Dermis microvascular lymphatic vessel endothelial cell (primary cell): ENCODE results near the gene GPHA2. TPM values are rescaled to one million over a fixed set of nuclear protein-coding genes. Genes with fewer than 3 reads are reported as not detected.
A peak's percentile ranks its signal among the peaks of the same experiment; 100 is the strongest.

Experiments
- DNase-seq, 2 donors: peaks; one replicate each; pipeline versions ENCODE4 v3.0.0 to v3.0.0-alpha.2; 2010; ENCODE audit warnings: low read depth in 2 of 2
- total RNA-seq: library from RNA; depleted of rRNA; stranded (reverse); fragments of >200 nt; gene quantifications from 2 replicates; pipeline ENCODE4 v1.2.1, GENCODE V29; 2014

Gene GPHA2
- total RNA-seq, 1 donor from 2014 or later, result not detected

- DNase-seq, result no peak
These were observed 25.1 kb downstream of the GPHA2 start for GRCh38 chr11:64910451-64911093.

GRCh38 chr11:64909653-64910343 is 25.9 kb downstream of the GPHA2 start:
- DNase-seq, result no peak

DNA sequence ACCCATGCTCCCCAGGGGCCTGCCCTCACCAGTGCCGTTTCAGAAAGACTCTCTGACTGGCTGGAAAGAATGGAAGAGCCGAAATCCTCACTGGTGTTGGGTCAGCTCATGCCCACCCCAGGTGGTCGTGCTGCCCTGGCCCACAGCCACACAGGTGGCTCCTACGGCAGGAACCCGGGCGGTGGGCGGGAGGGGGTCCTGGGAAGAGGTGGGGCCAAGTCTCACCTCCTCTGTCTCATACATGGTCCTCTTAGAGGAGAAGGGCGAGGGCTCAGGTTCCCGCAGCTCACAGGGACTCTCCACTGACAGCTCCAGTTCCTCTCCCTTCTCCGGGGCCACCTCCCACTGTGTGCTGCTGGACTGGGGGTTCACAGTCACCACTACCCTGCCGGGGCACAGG is 26.9 kb downstream of the GPHA2 start:
- no peak for DNase-seq

DNA sequence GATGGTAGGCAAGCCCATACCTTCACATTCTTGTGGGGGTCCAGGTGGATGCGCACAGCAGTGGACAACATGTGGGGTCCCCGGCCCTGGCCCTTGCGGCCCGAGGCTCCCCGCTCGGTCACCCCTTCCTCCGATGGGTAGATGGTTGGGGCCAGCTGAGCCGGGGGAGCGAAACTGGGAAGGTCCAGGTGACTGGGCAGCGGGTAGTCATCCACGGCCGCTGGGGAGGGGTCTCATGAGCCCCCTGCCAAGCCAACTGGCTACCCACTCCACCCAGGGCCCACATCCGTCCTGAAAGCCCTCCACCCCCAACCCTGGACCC is 29.4 kb downstream of the GPHA2 start:
- DNase-seq, result no peak

DNA sequence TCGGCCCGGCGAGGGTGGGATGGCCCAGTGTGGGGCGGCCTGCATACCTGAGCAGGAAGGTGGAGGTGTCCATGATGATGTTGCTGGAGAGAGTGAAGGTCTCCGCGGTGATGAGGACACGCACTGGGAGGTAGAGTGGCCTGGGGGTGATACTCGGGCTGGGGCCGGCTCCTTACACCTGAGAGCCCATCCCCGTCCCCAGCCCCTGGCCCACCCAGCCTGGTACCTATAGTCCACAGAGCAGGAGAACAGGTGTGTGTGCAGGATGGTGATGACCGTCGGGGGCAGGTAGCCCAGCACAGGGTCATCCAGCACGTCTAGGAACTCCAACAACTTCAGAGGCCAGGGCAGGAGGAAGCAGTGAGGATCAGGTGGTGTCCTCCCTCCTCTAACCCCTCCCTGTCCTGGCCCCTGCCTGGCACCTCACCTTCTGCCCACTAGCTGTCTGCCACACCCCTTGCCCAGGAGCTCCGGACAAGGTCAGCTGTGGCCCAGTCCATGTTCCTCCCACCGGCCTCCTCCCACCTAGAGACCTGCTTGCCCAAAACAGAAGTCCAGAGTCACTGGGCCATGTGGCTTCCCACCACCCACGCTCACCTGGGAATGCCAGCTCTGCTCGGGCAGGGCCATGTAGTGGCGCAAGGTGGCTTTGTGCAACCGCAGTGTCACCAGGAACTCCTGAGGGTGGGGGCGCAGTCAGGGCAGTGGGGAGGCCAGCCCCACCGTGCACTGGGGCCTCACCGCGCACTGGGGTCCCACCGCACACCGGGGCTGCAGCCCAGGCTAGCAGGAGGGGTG is 30.0 kb downstream of the GPHA2 start:
- no peak for DNase-seq

- no peak for DNase-seq
These were observed 32.3 kb downstream of the GPHA2 start for GRCh38 chr11:64903291-64903833.

GRCh38 chr11:64902102-64902900 is 33.4 kb downstream of the GPHA2 start:
- no peak for DNase-seq

DNA sequence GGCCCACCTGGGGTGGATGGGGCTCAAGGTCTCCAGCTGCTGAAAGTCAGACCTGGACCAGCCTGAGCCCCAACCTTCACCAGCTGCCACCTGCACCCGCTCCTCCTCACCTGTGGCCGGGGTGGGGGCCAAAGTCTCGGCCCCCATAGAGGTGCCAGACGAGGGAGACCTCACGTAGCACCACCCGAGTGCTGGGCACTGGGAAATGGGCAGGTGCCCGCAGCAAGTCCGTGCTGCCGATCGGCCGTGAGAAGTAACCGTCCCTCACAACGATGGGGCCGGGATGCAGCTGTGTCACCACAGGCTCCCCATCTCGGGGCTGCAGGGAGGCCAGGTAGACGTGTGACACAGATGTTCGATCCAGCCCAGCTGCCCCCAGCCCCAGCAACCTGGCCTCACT is 34.9 kb downstream of the GPHA2 start:
- no peak for DNase-seq

GRCh38 chr11:64900263-64900678 is 35.4 kb downstream of the GPHA2 start:
- peak in 1 of 2 donors; percentile 47 for DNase-seq

DNA sequence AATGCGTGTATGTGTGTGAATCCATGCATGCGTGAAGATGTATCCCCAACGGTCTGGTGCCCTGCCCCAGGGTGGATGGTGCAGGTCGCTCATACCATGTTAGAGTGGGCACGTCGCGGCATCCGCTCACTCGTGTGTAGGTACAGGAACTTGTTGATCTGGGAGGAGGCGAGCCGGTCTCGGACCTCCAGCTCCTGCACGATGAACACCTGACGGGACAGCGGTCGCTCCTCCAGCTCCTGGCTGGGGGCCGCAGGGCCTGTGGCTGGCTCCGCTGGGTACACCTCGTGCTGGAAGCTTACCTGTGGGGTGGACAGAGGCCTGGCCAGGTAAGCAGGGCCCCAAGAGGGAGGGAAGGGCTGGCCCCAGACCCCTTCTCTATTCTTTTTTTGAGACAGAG is 37.2 kb downstream of the GPHA2 start:
- DNase-seq, result no peak

DNA sequence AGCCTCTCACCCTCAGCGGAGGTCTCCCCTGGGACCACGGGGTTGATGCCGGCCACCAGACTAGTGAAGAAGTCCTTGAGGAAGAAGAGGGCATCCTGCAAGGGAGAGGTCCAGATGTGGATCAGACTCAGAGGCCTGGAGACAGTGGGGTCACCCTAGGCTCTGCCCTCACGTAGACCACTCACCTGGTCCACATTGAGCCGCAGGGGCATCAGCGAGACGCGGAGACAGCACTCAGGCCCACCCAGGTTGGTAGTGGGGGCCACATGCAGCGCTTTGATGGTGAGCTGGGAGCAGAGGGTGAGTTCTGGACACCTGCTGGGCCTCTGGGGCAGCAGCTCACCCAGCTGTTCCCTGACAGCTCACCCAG is 37.6 kb downstream of the GPHA2 start:
- no peak for DNase-seq

DNA sequence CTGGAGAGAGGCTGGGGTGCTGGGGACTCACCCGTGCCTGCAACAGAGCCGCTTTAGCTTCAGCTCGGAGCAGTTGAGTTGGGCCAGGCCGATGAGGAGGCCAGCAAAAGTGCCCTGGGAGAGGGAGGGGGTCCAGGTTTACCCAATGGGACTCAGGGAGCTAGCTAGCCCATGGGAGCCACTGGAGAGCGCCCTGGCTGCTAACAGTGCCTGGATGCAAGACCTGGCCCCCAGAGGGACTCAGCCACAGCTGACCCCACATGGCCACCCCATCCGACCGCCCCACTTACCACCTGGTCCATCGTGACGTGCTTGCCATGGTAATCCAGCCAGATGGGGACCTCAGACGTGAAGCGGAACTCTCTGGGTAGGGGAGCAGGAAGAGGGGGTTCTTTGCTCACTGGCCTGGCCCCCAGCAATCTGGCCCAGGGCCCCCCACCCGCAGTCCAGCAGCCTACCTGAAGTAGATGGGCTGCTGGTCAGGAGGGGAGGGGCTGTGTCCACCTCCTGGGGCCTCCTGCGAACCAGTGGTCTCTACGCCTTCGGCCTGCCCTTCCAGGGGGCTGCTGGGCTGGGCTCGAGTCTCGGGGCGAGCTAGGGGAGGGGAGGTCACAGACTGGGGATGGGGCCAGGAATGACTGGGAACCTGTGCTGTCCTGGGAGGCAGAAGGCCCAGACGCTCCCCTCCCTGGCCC is 38.2 kb downstream of the GPHA2 start:
- no peak for DNase-seq

- no peak for DNase-seq
These were observed 39.2 kb downstream of the GPHA2 start for GRCh38 chr11:64896448-64897022.

DNA sequence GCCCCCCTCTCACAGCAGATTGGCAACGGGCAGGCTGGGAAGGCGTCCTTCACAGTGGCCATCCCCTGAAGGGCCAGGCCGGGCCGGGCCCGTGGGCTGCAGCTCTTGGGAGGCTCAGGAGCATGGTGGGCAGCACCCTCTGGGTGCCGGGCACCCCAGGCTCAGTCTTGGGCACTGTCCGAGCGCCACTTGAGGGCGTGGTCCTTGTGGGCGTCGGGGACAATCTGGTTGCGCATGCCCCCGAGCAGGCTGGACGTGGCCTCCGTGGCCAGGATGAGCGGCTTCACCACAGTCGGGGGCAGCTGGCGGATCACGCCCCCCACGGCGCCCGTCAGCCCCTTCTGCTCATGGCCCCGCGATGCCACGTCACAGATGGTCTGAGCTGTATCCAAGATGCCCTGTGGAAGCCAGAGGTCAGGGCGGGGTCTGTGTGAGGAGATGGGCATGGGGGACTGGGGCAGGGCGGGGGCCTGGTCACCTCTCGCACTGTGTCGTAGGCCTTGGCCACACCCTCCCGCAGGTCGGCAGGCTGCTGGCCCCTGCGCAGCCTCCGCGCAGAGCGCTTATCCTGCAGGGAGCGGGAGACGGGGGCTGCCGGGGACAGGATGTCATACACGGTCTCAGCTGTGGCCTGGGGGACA is 40.8 kb downstream of the GPHA2 start:
- DNase-seq, result no peak

DNA sequence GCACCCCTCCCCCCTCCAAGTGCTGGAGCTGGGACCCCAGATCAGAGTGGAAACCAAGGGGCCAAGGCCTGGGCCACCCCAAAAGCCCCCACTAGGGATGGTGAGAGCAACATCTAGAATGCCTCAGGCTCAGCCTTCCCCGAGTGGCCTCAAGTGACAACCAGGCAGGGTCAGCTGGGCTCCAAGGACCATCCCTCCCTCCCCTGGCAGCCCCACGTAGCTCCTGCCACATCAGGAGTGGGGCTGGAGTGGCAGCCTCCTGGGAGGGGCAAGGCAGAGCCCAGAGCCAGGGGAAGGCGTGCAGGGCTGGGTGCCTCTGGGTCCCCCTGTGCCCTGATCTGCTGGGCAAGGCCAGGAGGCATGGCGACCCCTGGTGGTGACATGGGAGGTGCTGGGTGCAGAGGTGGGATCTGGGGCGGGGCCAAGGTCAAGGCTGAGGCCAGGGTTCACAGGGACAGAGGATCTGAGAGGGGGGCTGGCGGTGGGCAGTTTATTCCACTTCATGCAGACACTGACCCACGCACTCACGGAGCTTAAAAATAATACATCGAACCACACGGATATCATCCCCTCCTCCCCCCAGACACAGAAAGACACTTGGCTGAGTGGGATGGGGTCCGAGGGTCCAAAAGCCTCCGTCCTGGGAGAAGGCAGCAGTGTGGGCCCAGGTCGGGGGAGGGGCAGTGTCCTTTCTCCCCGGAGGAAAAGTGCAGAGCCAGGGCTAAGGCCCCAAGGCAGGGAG is 41.5 kb downstream of the GPHA2 start:
- peak in 1 of 2 donors; percentile 66 for DNase-seq

DNA sequence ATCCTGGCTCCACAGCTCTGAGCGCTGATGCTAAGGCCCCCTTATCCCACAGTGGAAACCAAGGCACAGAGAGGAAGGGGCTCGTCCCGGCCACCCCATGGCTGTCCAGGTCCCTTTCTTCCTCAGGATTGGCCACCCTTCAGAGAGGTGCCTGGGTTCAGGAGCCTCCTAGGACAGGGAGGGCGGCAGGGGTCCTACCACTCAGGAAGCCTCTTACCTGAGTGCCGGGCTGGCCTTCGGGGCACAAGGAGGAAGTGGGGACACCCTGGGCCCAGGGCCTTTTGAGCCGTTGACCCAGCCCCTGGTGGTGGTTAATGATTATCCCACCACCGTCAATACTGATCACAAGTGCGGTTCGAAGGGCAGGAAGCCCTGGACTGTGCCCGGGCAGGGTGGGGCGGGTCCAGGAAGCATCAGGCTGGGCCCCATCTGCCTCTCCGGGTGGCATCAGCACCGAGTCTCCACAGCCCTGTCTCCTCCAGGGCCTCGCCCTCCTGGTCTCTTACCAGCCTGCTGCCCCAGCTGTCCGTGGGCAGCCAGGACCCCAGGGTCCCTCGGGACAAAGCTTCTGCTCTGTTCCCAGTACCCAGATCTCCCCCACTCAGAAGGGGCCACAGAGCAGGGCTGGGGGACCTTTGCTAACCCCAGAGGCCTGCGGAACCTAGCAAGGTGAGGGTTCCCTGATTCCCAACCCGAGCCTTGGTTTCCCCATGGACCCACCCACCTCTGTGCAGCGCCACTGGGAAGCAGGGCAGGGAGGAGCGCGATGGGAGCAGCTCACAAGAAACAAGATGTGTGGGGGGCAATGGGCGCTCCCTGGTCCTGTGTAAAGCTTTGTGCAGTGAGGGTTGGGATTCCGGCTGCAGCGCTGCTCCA is 42.3 kb downstream of the GPHA2 start:
- DNase-seq, result no peak

DNA sequence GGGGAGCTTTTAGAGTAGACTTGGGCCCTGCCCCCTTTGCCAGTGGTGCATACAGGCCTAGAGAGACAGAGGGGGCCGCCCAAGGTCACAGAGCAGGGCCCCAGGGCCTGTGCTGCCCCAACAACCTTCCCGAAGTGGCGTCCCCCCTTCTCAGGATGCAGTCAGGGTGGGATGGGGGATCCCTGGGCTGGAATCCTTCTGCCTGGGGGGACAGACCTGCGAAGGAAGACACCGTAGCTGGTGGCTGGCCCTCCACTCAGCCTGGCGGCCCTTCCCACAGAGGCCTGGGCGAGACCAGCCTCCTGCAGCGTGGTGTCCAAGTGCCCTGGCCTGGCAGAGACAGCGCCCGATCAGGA is 42.9 kb downstream of the GPHA2 start:
- no peak for DNase-seq

DNA sequence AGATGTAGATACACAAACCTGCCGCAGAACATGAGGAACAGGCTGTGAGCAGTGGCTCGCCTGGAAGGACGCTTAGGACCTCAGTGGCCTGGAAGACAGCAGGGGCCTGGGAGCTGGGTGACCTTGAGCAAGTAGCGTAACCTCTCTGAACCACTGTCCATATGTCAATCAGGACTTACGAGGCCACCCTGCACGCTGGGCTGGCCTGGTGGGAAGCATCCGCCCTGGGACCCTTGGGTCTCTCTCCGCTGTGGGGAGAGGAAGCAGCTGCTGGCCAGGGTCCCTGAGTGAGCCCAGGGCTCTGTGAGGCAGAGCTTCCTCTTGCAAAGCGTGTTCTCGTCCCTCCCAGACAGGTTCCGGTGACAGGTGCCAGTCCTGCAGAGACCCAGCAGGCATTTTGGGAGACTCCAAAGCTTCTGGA is 43.3 kb downstream of the GPHA2 start:
- DNase-seq, result no peak

- DNase-seq, result no peak
These were observed 43.8 kb downstream of the GPHA2 start for GRCh38 chr11:64891880-64892279.
